GM19099 (cell line): ENCODE data around the gene STK33.

Experiments used
- POLR2A ChIP-seq: IDR thresholded peaks from 3 replicates; pipeline ENCODE4 v1.6.1; 2011; ENCODE audit warnings: low read depth; ENCODE audit not compliant: insufficient read length; ENCODE audit errors: extremely low read depth

STK33 gene

DNA sequence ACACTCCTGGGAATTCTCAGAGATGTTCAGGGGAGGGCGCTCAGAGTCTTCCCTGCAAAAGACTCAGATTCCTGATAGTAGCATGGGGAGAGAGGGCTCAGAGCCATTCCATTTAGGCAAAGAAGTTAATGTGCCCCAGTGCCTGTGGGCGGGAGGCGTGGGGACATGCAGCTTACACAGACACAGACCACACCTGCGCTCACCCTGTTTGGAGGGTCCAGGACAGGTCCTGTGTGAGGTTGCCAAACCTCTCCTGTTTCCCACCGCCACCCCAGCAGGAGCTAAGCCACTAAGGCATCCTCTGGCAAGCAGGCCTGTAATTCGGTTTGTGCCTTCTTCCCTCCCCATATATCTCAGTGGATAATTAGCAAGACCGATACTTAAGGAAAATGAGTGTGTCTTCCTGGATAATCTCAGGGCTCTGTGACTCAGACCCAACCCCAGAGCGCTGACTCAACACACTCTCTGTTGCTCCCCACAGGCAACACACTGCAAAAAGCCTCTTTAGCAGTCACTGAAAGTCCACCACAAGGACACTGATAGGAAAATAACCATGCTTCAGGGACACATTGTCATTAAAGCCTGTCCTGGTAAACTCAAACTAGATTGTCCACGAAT is 211.5 kb downstream of the STK33 start:
- no peak for TF ChIP-seq POLR2A

DNA sequence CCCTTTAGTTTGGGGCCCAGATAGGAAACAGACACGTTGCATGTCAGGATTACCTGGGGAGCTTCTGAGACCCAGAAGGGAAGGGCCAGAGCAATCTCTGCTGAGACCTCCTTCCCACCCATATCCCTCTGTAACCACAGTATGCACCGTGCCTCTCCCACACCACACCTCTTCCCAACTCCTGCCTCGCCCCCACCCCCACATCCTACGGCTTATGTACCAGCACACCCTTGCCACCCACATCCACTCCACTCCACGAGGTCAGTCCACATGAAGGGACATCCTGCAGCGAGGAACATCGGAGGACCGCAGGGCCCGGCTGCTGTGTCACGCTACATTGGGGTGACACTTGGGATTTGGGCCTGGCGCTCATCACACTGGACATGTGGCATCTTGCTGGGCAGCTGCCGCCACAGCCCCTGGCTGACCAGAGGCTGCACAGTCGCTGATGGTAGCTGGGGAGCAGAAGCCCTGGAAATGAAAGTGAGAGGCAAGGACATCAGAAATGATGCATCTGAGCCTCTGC is 212.1 kb downstream of the STK33 start:
- no peak for TF ChIP-seq POLR2A

DNA sequence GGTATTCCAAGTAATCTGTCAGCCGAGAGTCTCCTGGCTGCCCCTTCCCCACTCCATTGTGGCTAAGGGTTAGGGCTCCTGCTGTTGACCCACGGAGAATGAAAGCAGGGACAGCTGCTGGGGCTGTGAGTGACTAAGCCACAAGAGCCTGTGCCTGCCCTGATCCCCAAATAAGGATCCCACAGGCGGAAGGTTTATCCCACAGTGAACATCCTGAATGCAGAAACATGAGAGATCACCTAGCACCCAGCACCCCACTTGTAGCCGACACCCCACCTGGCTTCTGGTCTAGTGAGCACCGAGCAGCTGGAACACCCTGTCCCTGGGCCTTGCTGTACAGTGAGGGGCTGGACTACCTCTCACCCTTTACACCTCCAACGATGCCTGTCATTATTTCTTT is 212.7 kb downstream of the STK33 start:
- no peak for TF ChIP-seq POLR2A

DNA sequence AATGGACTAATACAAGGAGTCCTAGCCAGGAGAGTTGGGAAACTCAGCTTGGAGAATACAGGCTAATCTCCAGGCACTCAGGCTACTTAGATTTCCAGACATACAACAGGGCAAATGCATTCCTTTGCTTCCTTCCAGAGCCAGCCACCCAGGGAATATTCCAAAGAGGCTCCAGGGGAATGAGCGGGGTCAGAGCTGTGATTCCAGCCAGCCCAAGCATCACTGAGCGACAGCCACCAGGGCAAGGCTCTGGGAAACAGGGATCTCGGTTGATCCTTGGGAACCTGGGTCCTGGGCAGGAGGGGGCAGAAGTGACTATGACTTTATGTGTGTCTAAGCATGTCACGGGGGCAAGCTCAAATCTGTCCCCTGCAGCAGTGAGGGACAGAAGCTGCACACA is 218.1 kb downstream of the STK33 start:
- TF ChIP-seq POLR2A = no peak

DNA sequence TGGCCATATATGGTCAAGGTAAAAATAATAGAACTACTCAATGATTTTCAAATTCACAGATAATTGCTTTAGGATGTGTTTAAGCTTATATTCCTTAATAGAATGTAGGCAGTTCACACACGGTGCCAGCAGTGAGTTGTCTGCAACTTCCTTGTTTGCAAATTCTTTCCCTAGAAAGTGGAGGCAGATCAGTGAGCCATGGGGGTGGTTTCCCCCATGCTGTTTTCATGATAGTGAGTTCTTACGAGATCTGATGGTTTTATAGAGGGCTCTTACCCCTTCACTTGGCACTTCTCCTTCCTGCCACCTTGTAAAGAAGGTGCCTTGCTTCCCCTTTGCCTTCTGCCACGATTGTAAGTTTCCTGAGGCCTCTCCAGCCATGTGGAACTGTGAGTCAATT is 218.6 kb downstream of the STK33 start:
- no peak for TF ChIP-seq POLR2A

DNA sequence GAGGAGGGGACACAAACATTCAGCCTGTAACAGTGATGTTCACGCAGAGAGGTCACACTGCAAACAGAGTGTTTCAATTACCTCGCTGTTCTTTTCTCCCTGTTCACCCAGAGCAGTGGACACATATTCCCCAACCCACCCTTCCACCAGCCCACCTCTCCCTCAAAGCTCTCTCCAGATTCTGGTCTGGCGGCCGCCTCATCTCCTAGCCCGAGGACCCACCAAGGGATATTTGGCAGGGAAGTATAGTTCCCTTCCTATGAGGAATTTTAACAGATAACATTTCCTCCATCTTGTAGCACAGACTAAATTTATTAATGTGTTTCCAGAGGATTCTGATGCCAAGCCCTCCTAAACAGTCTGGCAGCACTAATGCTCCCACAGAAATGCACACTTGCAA is 219.3 kb downstream of the STK33 start:
- TF ChIP-seq POLR2A = no peak

DNA sequence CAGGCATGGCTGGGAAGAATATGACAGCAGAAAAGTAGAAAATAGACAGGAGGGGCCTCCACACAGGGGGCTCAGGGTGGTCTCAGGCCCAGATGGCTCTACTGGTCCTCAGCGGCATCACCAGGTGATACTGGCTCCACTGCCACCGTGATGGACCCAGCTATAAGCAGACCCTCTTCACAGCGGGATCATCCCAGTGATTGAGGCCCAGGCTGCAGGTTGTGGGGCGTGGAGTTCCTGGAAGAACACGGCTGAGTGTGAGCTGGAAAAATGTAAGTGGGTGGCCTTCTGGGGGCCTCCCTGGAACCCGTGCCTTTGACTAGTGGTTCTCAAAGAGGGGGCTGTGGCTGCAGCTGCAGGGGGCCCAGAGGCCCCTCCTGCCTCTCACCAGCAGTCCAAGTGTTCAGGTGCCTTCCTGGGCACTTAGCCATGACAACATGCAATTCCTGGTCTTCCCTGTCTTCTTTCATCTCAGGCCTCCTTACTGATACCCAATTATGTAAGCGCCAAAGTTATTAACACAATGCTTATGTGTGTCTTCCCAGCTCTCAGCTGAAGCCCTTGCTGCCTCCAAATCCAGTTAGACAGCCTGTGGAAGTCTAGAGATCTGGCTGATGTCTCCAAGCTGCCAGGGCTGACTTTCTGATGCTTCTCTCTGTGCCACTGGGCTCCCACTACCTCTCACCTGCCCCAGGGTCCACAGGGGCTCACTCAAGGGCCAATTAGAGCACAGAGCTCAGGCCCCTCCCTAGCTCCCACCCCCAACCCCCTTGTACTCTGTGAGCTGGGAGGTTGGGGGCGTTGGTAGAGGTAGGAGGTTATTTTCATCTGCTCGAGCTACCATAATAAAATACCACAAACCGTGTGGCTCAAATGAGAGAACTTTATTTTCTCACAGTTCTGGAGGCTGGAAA is 220.3 kb downstream of the STK33 start:
- TF ChIP-seq POLR2A = no peak

DNA sequence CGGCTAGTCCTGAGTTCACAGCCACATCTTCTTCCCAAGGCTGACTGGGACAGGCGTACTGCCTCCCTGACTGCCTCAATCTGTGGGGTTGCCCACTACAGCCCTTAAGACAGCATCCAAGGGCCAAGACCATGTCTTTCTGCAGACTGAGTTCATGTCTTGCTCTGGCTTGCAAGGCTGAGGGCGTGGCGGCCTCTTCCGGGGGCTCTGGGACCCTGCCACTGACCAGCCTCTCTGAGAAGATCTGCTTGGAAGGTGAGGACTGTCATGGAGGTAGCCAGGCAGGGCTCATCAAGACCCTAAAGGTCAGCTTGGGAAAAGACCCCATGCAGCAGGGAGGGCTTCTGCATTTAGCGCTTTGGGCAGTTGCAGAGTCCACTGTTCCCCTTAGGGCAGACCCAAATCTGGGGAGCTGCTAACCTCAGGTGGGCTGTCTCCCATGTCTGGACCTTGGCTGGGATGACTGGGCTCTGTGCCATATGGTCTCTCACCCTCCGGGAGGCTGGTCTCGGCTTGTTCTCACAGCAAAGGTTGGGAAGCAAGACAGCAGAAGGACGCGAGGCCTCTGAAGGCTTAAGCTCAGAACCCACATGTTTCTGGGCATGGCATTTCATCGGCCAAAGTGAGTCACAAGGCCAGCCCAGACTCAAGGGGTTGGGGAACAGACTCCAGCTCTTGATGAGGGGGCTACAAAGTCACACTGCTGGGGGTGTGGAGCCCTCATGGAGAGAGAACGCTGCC is 221.2 kb downstream of the STK33 start:
- TF ChIP-seq POLR2A = no peak

DNA sequence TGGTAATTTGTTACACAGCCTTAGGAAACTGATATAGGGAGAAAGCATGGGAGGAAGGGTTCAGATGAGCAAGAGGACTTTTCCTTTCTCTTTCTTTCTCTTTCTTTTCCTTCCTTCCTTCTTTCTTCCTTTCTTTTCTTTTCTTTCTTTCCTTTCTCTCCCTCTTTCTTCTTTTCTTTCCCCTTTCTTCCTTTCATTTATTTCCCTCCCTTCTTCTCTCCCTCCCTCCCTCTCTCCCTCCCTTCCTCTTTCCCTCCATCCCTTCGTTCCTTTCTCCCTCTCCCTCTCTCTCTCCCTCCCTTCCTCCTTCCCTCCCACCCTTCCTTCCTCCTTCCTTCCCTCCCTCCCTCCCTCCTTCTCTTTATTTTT is 222.5 kb downstream of the STK33 start:
- no peak for TF ChIP-seq POLR2A

DNA sequence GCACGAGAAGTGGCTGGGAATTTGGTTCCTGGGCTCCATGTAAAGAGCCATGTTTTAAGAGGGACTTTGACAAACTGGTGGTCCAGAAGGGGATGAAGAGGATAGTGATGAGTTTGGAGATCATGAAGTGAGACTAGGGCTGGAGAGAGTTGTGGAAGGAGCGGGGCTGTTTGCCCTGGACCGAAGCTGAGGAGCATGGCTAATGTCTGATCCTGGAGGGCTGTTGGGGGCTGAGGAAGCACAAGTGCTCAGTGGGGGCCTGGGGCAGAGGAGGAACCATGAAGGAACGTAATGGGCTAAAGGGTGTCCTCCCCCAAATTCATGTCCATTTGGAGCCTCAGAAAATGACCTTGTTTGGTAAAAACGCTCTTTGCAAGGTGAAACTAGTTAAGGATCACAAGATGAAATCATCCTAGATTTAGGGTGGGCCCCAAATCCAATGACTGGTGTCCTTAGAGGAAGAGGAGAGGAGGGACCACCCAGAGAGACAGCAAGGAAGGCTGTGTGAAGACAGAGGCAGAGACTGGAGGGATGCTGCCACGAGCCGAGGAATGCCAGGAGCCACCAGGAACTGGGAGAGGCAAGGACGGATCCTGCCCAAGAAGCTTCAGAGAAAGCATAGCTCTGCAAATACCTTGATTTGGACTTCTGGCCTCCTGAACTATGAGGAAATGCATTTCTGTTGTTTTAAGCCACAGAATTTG is 223.1 kb downstream of the STK33 start:
- TF ChIP-seq POLR2A = no peak

DNA sequence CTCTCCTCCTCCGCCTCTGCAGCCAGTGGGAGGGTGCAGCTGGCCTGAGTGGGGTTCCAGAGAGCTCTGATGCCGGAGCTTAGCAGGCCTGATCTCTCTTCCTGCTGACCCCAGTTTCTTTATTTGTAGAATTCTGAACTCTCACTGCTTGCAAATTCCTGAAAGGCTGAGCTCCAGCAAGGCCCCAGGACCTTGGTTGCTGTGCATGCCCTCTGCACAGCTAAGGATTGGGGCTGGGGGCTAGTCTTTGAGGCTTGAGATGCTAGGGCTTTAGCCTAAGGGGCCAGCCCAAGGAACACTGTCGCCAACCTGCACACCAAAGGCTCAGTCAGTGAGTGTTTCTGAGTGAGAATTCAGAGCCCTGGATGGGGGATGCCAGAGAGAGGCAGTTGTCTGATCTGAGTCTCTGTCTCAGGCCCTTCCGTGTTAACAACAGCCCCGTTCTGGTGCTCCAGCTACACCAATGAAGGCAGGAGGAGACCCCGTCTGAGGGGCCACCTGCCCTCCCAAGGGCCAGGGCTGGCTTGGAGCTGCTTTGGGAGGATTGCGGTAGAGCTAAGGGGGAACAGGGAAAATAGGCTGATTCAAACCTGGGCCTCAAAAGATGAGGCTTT is 224.3 kb downstream of the STK33 start:
- TF ChIP-seq POLR2A = no peak

DNA sequence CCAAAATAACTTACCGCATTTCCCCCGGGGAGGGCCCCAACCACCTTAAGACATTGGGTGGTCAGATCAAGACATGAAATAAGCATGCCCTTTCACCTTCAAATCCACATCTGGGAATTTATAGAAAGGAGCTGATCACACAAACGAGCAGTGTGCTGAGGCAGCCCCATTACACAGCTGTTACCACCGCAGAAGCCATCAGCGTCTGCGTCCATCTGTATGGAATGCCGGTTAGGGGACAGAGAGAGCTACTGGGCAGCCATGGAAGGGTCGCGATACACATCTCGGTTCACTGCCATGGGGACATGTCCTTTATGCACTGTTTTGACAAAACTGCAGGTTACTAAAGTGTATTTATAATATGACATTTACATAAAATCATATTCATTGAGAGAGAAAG is 225.3 kb downstream of the STK33 start:
- TF ChIP-seq POLR2A = no peak

DNA sequence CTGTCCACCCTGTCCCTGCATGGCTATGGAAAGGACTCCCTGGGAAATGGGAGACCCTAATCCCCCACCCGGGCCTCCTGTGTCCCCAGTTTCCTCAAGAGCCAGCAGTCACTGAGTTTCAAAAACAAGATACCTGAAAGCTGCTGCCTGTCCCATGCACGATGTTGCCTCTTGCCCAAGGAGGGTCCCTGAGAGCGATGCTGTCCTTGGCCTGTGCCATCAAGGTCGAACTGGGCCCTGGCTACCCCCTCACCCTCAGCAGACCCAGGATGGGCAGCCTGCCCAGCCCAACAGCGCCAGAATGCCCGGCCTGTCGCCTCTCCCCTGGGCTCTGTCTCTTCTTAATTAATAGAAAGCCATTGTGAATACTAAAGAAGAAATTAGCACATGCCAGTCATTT is 225.8 kb downstream of the STK33 start:
- TF ChIP-seq POLR2A = no peak

DNA sequence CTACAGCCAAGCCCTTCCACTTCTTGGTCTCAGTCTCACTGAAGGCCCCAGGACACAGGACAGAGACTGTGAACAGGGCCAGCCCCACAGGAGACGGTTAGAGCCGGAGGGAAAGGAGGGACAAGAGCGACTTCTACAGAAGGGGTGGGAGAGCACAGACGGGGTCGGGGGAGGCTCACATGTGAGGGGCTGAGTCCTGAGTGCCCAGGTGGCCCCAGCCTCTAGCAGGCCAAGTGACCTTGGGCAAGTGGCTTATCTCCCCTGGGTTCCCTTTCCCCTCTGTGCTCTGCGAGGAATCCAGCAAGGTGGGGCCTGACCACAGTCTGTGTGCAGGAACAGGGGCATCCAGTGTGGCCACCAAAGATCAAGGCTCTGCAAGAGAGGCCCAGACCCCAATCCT is 227.7 kb downstream of the STK33 start:
- no peak for TF ChIP-seq POLR2A
